ENCODE results near the gene KLK1.
A peak's percentile ranks its signal among the peaks of the same experiment; 100 is the strongest.
"Not testable (repeated sequence)": the region's sequence is repeated elsewhere in the genome, so short reads cannot be mapped to it uniquely, and the experiment has no call there.

Gene KLK1

GRCh38 chr19:50814883-50815282, 8.7 kb downstream of the KLK1 start:
- DNase-seq (ENCODE audit: low spot score) = no peak

DNA sequence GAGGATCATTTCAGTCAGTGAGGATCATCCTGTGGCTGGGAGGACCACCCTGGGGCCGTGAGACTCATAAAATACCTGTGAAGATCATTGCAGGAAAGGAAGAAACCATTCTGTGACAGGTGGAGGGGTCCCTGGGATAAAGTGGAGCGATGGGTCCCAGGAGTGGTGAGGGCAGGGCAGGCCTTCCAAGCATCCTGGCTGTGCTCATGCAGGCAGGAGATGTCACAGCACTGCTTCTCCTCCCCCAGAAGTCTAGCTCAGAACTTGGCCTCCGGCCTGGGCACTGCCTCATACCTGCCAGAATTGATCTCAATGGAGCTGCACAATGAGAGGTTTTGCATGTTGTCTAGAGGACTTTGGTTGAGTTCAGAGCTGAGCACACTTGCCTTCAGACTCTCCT, 11.1 kb downstream of the KLK1 start:
- DNase-seq (ENCODE audit: low spot score) = no peak

- DNase-seq (ENCODE audit: low spot score) = not testable (repeated sequence)
Observed at GRCh38 chr19:50811622-50812238, 11.9 kb downstream of the KLK1 start.

DNA sequence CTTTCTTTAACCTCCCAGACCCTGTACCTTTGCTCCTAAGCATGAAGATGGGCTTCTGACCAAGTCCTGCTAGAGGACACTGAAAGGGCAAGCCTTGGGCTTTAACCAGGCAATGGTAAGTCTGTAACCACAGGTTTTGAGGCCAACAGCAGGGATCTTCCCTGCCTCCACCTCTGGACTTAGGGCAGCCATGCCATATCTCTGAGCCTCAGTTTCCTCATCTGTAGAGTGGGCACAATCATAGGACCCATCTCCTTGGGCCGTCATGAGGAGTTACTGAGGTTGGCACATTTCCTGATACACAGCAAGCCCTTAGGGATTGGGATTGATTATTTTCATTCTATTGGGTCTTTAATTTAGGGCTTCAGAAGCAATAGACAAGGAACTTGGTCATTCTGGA, 14.7 kb downstream of the KLK1 start:
- no peak for DNase-seq (ENCODE audit: low spot score)

DNA sequence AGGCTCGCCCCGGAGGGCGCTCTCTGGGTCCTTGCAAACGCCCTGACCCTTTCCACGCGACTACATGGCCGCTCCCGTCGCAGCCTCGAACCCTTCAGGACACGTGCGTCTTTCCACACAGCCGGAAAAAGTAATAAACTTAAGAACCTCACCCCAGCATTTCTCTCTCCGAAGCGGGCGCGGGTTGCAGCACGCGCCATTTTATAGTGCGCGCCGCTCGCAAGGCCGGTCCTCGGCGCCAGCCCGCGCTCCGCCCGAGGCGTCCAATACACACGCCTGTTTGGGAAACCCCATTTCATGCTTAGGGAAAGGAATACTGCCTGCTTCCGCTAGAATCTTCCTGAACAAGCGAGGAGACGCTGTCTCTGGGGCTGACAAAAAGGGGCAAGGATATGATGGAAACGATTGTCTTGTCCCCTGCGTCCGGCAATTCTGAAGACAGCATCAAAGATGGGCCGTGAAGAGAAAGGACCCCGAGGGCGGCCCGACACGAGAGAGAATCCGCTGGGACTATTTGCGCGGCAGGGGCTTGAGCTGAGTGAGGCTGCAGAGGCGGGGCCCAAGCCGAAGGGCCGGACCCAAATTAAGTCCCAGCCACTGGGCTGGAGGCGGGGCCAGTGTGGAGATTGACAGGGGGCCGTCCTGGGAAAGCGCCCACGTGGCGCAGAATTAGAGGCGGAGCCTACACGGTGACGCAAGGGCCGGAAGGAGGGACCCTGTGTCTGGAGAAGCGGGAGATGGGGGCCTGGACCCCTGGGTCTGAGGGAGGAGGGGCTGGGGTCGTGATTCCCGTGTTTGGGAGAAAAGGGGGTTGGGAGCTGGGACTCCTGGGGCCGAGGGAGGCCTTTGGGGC, 18.9 kb downstream of the KLK1 start:
- peak; percentile 92 for DNase-seq (ENCODE audit: low spot score)

GRCh38 chr19:50803633-50804419, 19.8 kb downstream of the KLK1 start:
- DNase-seq (ENCODE audit: low spot score) = peak; percentile 6

GRCh38 chr19:50801107-50801506, 22.5 kb downstream of the KLK1 start:
- no peak for DNase-seq (ENCODE audit: low spot score)

GRCh38 chr19:50799547-50799851, 24.1 kb downstream of the KLK1 start:
- no peak for DNase-seq (ENCODE audit: low spot score)

DNA sequence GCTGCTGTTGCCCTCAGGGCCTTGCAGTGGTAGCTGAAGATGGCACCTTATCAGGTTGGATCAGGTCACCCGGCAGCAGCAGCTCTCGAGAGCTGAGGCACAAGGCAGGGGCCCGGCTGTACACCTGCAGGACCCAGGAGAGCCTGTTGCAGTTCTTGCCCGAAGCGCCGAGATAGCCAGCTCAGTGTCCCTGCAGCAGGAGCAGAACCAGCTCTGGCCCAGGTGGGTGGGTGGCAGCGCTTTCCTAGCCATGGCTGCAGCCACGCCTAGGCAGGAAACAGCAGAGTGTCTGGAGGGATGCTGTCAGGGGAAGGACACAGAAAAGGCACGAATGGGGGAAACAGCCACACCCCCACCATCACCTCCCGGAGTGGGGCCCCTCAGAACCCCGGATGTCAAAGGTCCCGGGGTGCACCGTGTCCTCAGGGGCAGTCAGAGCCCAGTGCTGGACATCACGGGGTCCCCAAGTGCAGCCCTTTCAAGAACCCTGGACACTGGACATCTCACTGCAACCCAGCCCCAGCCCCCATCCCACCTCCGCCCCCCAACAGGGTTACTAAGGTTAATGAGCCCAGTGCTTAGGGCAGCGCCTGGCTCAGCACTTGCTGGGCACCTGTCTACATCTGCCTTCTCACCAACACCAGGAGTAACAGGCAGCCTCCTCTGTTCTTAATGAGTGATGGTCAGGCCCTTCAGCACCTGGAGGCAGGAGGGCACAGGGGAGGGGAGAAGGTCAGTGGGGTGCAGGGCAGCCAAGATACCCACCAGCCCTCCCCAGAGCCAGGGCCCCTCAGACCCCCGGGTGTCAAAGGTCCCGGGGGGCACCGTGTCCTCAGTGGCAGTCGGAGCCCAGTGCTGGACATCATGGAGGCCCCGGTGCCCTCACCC, 24.7 kb downstream of the KLK1 start:
- no peak for DNase-seq (ENCODE audit: low spot score)

- DNase-seq (ENCODE audit: low spot score) = no peak
Observed at GRCh38 chr19:50797781-50798658, 25.6 kb downstream of the KLK1 start.

DNA sequence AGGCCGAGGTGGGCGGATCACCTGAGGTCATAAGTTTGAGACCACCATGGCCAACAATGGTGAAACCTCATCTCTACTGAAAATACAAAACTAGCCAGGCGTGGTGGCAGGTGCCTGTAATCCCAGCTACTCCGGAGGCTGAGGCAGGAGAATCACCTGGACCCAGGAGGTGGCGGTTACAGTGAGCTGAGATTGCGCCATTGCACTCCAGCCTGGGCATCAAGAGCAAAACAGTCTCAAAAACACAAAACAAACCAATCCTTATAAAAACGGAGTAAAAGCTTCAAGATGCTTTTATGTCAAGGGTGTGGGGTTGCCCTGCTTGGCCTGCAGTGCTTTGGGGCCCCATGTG, 26.2 kb downstream of the KLK1 start:
- no peak for DNase-seq (ENCODE audit: low spot score)

DNA sequence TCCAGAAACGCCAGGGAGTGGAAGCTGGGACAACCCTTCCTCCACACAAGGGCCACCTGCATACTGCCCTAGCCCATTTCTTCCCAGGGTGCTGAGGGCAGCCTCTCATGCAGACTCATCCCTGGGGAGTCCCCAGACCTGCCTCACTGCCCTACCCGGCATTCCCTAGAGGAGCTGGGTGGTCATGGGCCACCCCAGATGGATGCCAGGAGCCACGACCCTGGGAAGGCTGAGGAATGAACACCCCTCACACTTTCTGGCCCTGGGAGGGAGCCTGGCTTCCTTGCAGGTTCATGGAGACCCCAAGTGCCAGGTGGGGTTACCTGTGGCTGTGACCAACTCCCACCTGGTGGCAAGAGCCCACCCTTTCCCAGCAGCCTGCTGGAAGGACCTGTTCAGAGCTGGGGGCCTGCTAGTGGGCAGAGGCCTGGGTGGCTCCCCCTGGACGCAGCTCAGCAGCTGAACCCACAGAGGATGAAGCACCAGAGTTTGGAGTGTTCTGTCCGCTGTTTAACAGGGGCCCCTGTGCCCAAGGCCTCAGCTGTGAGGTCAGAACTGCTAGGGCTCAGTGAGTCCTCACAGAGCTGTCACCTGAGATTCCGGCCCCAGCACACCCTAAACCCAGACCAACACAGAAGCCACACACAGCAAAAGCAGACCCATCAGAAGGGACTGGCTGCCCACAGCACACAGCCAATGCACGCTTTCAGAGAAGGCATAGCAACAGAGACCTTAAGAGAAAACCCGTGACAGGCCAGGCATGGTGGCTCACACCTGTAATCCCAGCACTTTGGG, 26.8 kb downstream of the KLK1 start:
- DNase-seq (ENCODE audit: low spot score) = no peak

- DNase-seq (ENCODE audit: low spot score) = no peak
Observed at GRCh38 chr19:50796128-50796633, 27.4 kb downstream of the KLK1 start.

- DNase-seq (ENCODE audit: low spot score) = no peak
Observed at GRCh38 chr19:50795664-50796073, 27.9 kb downstream of the KLK1 start.

DNA sequence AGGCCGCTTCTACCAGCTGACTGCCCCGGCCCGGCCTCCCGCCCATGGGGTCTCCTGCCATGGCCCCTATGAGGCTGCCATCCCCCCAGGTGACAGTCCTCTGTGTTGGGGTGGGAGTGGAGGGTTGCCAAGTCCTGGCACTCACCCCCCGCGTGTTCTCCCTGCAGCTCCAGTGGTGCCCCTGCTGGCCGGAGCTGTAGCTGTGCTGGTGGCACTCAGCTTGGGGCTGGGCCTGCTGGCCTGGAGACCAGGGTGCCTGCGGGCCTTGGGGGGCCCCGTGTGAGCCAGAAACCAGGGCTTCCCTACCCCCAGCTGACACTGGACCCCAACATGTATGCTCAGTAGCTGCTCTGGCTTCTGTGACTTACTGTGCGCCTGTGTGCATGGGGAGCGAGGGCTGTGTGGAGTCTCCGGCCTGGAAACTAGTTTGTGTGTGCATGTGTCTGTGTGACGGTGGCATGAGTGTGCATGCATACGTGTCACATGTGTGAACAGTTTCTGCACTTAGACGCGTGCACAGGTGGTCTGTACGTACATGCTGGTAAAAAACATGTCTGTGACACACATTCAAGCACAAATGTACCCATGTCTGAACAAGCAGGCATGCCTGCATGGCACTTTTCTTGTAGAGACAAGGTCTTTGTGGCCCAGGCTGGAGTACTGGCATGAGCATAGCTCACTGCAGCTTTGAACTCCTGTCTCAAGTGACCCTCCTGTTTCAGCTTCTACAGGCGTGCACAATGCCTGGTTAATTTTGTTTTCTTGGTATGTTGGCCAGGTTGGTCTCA, 28.5 kb downstream of the KLK1 start:
- no peak for DNase-seq (ENCODE audit: low spot score)

DNA sequence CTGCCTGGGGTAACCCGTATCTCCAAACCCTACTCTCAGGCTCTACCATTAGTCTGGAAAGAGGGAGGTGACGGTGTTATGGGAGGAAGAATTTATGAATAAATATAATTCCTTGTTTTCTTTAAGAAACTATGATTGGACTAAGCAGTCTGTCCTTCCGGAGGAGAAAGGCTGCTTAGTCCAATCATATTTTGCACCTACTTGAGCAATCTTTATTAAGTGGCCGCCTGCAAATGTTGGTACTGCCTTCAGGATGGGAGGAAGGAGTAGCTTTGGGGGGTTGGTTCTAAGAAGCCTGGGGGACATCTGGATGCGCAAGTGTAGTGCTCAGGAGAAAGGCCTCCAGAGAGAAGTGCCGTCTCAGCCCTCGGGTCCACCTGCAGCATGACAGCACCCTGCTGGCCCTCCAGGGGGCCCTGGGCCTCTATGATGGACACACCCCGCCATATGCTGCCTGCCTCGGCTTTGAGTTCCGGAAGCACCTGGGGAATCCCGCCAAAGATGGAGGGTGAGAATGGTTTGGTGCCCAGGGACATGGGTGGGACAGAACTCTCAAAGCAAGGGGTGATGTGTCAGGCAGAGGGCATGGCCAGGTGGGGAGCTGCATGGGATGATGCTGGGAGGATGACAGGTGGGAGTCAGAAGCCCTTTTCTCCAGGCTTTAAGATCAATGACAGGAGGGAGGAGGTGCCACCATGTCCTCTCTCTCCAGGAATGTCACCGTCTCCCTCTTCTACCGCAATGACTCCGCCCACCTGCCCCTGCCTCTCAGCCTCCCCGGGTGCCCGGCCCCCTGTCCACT, 29.3 kb downstream of the KLK1 start:
- DNase-seq (ENCODE audit: low spot score) = no peak

GRCh38 chr19:50793558-50794065, 30.0 kb downstream of the KLK1 start:
- DNase-seq (ENCODE audit: low spot score) = no peak

Data from hematopoietic multipotent progenitor cell treated with erythropoietin and hydrocortisone succinate and interleukin-3 and kit ligand, for 17 days (in vitro differentiated cells).